ENCODE data around the gene EXD3.

DNA sequence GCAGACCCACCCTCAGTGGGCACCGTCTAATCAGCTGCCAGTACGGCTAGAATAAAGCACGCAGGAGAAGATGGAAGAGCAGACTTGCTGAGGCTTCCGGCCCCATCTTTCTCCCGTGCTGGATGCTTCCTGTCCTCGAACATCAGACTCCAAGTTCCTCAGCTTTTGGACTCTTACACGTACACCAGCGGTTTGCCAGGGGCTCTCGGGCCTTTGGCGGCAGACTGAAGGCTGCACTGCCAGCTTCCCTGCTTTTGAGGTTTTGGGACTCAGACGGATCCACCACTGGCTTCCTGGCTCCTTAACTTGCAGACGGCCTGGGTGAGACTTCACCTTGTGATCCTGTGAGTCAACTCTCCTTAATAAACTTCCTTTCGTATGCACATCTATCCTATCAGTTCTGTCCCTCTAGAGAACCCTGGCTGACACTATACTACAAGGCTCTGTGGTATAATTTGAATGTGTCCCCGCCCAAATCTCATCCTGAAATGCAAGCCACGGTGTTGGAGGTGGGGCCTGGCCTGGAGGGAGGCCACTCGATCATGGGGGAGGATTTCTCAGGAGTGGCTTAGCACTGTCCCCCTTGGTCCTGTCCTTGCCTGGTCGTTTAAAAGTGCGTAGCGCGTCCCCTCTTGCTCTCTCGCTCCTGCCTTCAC lies 89.8 kb downstream of the EXD3 start:
- TF ChIP-seq, protein P1, sequence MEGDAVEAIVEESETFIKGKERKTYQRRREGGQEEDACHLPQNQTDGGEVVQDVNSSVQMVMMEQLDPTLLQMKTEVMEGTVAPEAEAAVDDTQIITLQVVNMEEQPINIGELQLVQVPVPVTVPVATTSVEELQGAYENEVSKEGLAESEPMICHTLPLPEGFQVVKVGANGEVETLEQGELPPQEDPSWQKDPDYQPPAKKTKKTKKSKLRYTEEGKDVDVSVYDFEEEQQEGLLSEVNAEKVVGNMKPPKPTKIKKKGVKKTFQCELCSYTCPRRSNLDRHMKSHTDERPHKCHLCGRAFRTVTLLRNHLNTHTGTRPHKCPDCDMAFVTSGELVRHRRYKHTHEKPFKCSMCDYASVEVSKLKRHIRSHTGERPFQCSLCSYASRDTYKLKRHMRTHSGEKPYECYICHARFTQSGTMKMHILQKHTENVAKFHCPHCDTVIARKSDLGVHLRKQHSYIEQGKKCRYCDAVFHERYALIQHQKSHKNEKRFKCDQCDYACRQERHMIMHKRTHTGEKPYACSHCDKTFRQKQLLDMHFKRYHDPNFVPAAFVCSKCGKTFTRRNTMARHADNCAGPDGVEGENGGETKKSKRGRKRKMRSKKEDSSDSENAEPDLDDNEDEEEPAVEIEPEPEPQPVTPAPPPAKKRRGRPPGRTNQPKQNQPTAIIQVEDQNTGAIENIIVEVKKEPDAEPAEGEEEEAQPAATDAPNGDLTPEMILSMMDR (conservative IDR thresholded peaks at IDR 0.05; ENCODE audit: low read length) = no peak
- TF ChIP-seq EZH2phosphoT487 (IDR thresholded peaks at IDR 0.05; ENCODE audit: borderline replicate concordance, low read depth, low read length) = no peak
